HG02840 (cell line): ENCODE measurements around the gene TRPM6.
"Not testable (repeated sequence)": the region's sequence is repeated elsewhere in the genome, so short reads cannot be mapped to it uniquely, and the experiment has no call there.

Source experiments
- ATAC-seq: cut with Tn5 transposase; IDR thresholded peaks from one replicate; pipeline ENCODE4 v1.9.1; 2021; ENCODE audit warnings: mild to moderate bottlenecking, moderate library complexity, moderate number of reproducible peaks; ENCODE audit not compliant: unreplicated experiment, low FRiP score

Gene TRPM6

GRCh38 chr9:74860247-74860646, 27.5 kb downstream of the TRPM6 start:
- not testable (repeated sequence) for ATAC-seq

DNA sequence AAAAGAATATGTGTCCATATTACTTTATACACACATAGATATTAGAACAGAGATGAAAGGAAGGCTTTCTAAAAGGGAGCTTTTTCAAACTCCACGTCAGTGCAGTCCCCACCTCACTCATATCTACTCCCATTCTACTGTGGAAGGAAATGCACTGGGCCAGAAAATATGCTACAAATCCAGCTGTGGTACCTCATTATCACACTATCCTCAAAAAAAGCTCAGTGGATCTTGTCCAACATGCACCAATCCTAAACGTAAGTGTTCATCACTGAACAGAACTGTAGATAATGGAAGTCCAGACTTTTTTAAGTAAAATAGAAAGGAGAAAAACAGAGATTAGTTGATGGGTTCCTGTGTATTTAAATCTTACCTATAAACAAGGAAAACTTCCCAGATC, 27.9 kb downstream of the TRPM6 start:
- ATAC-seq: no peak

GRCh38 chr9:74858751-74859414, 28.8 kb downstream of the TRPM6 start:
- no peak for ATAC-seq

- no peak for ATAC-seq
These were observed 30.7 kb downstream of the TRPM6 start for GRCh38 chr9:74856989-74857388.

- ATAC-seq: no peak
These were observed 32.6 kb downstream of the TRPM6 start for GRCh38 chr9:74855072-74855471.

GRCh38 chr9:74853024-74853423, 34.7 kb downstream of the TRPM6 start:
- not testable (repeated sequence) for ATAC-seq

- ATAC-seq: no peak
These were observed 39.6 kb downstream of the TRPM6 start for GRCh38 chr9:74848153-74848525.

DNA sequence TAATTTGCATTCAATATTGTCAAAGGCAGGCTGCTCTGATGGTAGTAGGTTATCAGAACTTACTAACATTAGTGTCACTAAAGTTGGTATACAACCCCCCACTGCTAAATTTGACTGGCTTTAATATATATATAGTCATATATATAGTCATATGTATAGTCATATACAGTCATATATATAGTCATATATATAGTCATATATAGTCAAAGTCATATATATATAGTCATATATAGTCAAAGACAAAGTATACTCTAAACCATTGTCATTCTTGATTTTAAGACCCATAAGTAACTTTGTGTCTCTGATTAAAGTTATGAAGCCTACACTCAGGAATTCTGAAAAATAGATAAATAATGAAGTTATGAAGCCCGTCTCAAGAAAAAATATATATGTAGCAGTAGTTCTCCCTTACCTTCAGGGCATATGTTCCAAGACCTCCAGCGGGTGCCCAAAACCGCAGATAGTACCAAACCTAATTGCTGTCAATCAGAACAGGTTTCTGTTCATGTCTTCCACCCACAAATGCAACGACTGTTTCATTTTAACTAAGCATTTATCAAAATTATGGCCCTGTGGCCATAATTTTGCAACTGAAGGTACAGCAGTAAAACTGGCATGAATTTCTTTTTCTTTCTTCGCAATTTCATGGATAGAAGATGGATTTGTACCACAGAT, 40.1 kb downstream of the TRPM6 start:
- ATAC-seq: no peak

DNA sequence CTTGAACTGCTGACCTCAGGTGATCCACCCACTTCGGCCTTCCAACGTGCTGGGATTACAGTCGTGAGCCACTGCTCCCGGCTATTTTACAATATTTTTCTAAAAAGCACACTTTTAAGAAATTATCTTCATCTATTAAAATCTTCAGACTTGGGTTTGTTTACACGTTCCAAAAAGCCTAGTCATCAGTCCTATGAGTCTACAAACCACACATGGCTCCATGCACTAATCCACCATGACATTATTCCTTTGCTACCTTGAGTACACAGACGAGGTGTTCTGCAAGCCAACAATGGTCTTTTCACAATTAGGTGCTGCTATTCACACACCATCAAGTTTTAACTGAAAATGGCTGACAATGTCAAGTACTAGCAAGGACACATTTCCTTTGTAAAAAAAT, 41.0 kb downstream of the TRPM6 start:
- ATAC-seq: no peak

GRCh38 chr9:74838351-74838750, 49.4 kb downstream of the TRPM6 start:
- no peak for ATAC-seq

GRCh38 chr9:74824654-74825053, 63.1 kb downstream of the TRPM6 start:
- ATAC-seq: no peak

DNA sequence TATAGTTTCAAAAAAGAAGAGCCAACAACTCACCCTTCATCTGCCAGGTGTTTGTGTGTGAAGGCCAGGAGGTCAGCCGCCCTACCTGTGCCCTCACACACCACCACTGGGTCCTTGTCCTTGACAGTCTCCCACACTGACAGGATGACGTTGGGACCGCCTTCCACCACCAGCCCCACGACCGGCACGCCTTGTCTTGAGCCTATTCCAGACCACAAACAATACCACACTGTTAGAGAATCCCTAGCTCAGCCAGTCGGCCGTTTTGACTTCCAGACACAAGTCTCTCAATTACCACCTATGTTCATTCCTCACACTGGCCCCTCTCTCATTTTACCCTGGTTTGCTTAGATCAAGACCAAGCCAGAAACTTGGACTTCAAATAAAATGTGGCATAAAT, 66.1 kb downstream of the TRPM6 start:
- ATAC-seq: no peak

DNA sequence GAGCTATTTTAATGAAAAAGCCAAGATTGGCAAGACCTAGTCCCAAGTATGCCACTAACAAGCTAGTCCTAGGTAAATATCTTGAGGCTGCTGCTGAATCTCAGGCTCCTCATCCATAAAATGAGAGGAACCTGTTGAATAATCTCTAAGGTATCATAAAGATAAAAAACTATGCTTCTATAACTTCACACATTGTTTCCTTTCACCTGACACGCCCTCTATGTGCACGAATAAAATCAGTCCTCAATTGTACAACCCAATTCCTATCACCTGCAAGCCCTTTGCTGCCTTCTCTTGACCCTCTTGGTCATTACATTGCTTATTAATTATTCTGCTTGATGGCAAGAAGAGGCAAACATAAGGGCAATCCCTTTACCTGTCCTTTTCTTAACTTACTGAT, 69.9 kb downstream of the TRPM6 start:
- no peak for ATAC-seq

- no peak for ATAC-seq
These were observed 70.4 kb downstream of the TRPM6 start for GRCh38 chr9:74817281-74817810.

GRCh38 chr9:74810200-74810599, 77.5 kb downstream of the TRPM6 start:
- no peak for ATAC-seq

- ATAC-seq: no peak
These were observed 83.7 kb downstream of the TRPM6 start for GRCh38 chr9:74804018-74804385.

DNA sequence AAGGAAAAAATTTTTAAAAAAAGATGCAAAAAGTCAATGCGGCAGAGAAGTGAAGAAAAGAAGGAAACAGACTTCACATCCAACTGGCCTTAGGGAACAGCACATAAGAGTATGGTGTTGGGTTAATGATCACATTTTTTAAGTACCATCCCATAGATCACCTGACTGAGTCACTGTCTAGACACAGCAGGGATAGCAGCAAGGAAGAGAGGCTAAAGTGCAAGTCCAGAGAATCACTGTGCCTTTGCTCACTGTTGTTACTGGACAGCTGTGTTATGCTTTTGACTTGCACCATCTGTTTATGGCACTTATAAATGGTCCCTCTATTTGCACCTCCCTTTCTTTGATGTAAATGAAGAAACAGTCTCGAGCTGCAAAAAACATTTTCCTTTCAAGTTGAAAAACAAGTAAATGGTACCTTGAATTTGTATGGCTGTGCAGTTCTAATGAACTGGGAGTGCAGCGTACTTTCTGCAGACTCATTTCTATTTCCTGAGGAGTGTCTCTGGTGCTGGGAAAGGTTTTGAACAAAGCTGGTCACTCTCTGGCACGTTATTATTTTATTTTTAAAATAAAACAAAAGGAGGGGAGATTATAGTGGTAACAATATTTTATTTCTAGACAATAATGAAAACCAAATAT, 84.2 kb downstream of the TRPM6 start:
- ATAC-seq: no peak

DNA sequence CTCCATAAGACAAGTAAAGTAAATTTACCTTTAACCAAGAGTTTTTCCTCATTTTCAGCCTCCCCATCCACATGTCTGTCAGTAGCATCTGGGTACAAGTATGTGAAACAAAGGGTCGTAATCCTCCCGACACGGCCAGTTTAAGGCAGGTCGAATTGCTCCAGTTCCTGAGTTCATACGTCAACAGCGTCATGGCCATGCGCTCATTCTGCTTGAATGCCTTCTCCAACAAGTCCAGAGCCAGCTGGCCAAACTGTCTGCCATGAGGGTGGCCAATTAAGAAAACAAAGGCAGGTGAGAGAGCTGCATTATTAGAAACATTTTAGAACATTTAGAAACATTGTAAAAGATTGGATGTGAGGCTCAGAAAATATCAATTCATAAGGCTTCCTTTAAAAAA, 87.5 kb downstream of the TRPM6 start:
- no peak for ATAC-seq

GRCh38 chr9:74795803-74796202, 91.9 kb downstream of the TRPM6 start:
- no peak for ATAC-seq

DNA sequence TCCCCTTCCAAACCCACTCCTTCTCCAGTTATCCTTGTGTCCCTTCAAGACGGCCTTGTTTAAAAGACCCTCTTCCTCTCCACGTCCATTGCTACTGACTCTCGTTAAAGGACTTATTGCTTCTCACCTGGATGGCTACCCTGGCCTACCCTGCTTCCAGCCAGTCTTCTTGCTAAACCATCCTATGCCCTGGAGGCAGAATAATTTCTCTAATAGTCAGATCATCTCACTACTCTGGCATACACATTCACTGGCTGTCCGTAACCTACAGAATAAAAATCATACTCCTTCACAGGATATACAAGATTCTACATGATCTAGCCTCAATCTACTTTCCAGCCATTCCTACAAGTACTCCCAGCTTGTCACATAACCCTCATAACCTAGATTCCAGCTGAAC, 92.6 kb downstream of the TRPM6 start:
- ATAC-seq: no peak

DNA sequence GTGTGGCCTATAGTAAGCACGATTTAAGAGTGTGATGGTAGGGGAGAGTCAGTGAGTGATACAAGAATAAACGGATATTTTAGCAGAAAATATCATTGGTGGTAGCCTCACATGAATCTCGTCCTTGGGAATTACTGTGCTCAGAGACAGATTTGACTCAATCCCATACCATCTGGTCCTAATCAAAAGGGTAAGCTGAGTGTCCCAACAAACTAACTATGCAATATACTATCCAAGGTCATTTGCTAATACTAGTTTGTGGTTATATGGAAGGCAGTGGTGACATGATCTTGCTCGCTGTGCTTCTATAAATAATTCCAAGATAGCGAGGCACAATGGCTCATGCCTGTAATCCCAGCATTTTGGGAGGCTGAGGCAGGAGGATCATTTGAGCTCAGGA, 103.2 kb downstream of the TRPM6 start:
- no peak for ATAC-seq

DNA sequence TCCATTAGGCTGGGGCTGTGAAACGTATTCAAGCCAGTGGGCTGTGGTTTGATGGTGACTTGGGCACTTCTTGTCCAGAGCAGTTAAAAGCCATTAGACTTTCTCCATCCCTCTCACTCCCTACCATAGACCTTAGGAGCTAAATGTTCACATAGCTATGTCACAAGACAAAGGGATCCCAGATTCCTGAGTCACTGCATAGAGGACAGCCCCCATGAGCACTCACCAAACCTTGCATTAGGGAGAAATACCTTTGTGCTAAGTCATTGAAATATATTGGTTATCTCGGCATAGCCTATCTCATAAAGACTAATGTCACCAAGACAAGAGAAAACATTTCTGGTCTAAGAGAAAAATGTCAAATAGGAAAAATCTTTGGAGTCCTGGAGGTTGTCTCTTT, 104.3 kb downstream of the TRPM6 start:
- ATAC-seq: no peak
